Endothelial cell of umbilical vein (primary cell): ENCODE measurements around the gene MRPS34. TPM values are rescaled to one million over a fixed set of nuclear protein-coding genes. Genes with fewer than 3 reads are reported as not detected.
A peak's percentile ranks its signal among the peaks of the same experiment; 100 is the strongest.

Experiments
- BruUV-seq: library from RNA; stranded (reverse); fragments of 400-500 nt; replicated peaks from 2 replicates; lab custom pipeline; 2021; lab: Mats Ljungman, UMichigan
- CTCF ChIA-PET: fragments of 300-600, 350-600 bp; sonication (Branson Sonifier 250); formaldehyde crosslinking; loops from one replicate; lab custom pipeline; 2021; ENCODE audit warnings: antibody characterized with exemption, inconsistent platforms; lab: Charles Lee
- POLR2A ChIA-PET: fragments of 300-600, 350-600 bp; sonication (Branson Sonifier 250); formaldehyde crosslinking; loops from one replicate; lab custom pipeline; 2021; ENCODE audit warnings: antibody characterized with exemption, inconsistent platforms; lab: Charles Lee
- DNase-seq: peaks from one replicate; pipeline ENCODE4 v3.0.0-alpha.2; 2011; ENCODE audit warnings: low read depth, low spot score
- FAIRE-seq: peaks from 2 replicates; lab custom pipeline; 2011; peaks lifted over from hg19 to GRCh38; lab: Jason Lieb, UNC
- H2AFZ ChIP-seq: 2 replicates; pipeline ENCODE4 v1.6.0; 2012; ENCODE audit warnings: low read depth, low read length, control low read depth, inconsistent platforms
- H3K27ac ChIP-seq: 2 replicates; pipeline ENCODE4 v1.5.1; 2011; ENCODE audit warnings: low read depth, mild to moderate bottlenecking, control low read depth, low read length, moderate library complexity; ENCODE audit not compliant: insufficient read depth
- H3K27me3 ChIP-seq, 2 experiments: 2 replicates each; pipeline versions ENCODE4 v1.6.0 to v1.6.1; 2011; ENCODE audit warnings: low read length in 2 of 2, mixed read lengths in 1 of 2; ENCODE audit not compliant: control insufficient read depth in 2 of 2, insufficient read depth in 2 of 2
- H3K36me3 ChIP-seq, 2 experiments: 2 replicates in 1 of 2; 3 replicates in 1 of 2; pipeline ENCODE4 v1.5.1; 2011; ENCODE audit warnings: low read length in 2 of 2, mild to moderate bottlenecking in 1 of 2, moderate library complexity in 1 of 2; ENCODE audit not compliant: control insufficient read depth in 2 of 2, insufficient read depth in 2 of 2; ENCODE audit errors: extremely low read depth in 1 of 2
- H3K4me1 ChIP-seq: 3 replicates; pipeline ENCODE4 v1.5.1; 2011; ENCODE audit warnings: mild to moderate bottlenecking, low read length; ENCODE audit not compliant: control insufficient read depth, insufficient read depth; ENCODE audit errors: extremely low read depth
- H3K4me2 ChIP-seq: 2 replicates; pipeline ENCODE4 v1.6.1; 2011; ENCODE audit warnings: low read length, control low read depth, mixed read lengths; ENCODE audit not compliant: insufficient read depth
- H3K4me3 ChIP-seq, 3 experiments: fragments of 200-600 bp in 1 of 3; sonication (generic), shearing (Covaris generic) in 1 of 3; replicated peaks in 1 of 3; 2 replicates each; pipeline ENCODE4 v1.5.1; 2011 to 2016; ENCODE audit warnings: control low read depth in 3 of 3, low read length in 3 of 3, mild to moderate bottlenecking in 2 of 3, inconsistent platforms in 1 of 3, low read depth in 1 of 3, moderate library complexity in 1 of 3; ENCODE audit not compliant: insufficient read depth in 1 of 3
- H3K79me2 ChIP-seq: 2 replicates; pipeline ENCODE4 v1.6.0; 2012; ENCODE audit warnings: low read length, inconsistent platforms; ENCODE audit not compliant: control insufficient read depth, insufficient read depth
- H3K9ac ChIP-seq: replicated peaks from 2 replicates; pipeline ENCODE3; 2011; ENCODE audit warnings: low read length, control low read depth; ENCODE audit not compliant: insufficient read depth; ENCODE audit errors: extremely low read depth
- H3K9me1 ChIP-seq: replicated peaks from 3 replicates; pipeline ENCODE4 v1.6.0; 2011; ENCODE audit warnings: mild to moderate bottlenecking, low read length; ENCODE audit not compliant: control insufficient read depth, insufficient read depth; ENCODE audit errors: extremely low read depth
- H3K9me3 ChIP-seq: replicated peaks from 2 replicates; pipeline ENCODE4 v1.5.1; 2012; ENCODE audit warnings: low read length, inconsistent platforms; ENCODE audit not compliant: control insufficient read depth, insufficient read depth
- H4K20me1 ChIP-seq: replicated peaks from 2 replicates; pipeline ENCODE3; 2011; ENCODE audit warnings: mild to moderate bottlenecking, low read length; ENCODE audit not compliant: control insufficient read depth, insufficient read depth; ENCODE audit errors: extremely low read depth
- CTCF ChIP-seq, 2 donors: IDR thresholded peaks; 1 replicate in 1 of 2; 2 replicates in 1 of 2; pipeline ENCODE4 v1.5.1; 2011; ENCODE audit warnings: low read length in 2 of 2, mild to moderate bottlenecking in 2 of 2, moderate library complexity in 2 of 2, control low read depth in 1 of 2, inconsistent platforms in 1 of 2, low read depth in 1 of 2; ENCODE audit not compliant: insufficient read depth in 1 of 2; ENCODE audit errors: extremely low read depth in 1 of 2
- EZH2 ChIP-seq: IDR thresholded peaks from 2 replicates; pipeline ENCODE4 v1.6.1; 2012; ENCODE audit warnings: borderline replicate concordance, low read depth, mild to moderate bottlenecking, moderate library complexity, low read length, inconsistent platforms; ENCODE audit not compliant: severe bottlenecking
- FOS ChIP-seq: IDR thresholded peaks from 2 replicates; pipeline ENCODE4 v1.6.1; 2011; ENCODE audit warnings: mild to moderate bottlenecking, low read length, moderate library complexity, borderline replicate concordance; ENCODE audit not compliant: insufficient read depth
- GATA2 ChIP-seq: IDR thresholded peaks from 2 replicates; pipeline ENCODE4 v1.7.0; 2011; ENCODE audit warnings: low read depth, mild to moderate bottlenecking, moderate library complexity, mixed read lengths, low read length; ENCODE audit not compliant: insufficient read length, insufficient read depth
- JUN ChIP-seq: IDR thresholded peaks from 2 replicates; pipeline ENCODE4 v1.6.1; 2011; ENCODE audit warnings: borderline replicate concordance, low read depth; ENCODE audit not compliant: insufficient read length, insufficient read depth
- MAX ChIP-seq: IDR thresholded peaks from 2 replicates; pipeline ENCODE4 v1.6.1; 2011; ENCODE audit not compliant: insufficient read depth, insufficient read length
- MYC ChIP-seq: IDR thresholded peaks from one replicate; pipeline ENCODE4 v1.6.1; 2011; ENCODE audit warnings: mild to moderate bottlenecking, low read depth, low read length
- POLR2A ChIP-seq: IDR thresholded peaks from 2 replicates; pipeline ENCODE4 v1.6.1; 2012; ENCODE audit warnings: low read depth, mild to moderate bottlenecking, control low read depth, low read length
- POLR2AphosphoS5 ChIP-seq: IDR thresholded peaks from 2 replicates; pipeline ENCODE4 v1.6.1; 2012; ENCODE audit warnings: low read depth, mild to moderate bottlenecking, control low read depth, low read length, moderate library complexity; ENCODE audit not compliant: insufficient read depth
- dilution Hi-C: fragments of 300-500 bp; cut with MboI; formaldehyde crosslinking; loops from one replicate; pipeline ENCODE4 v1.15.0; 2019; ENCODE audit warnings: low sequenced_read_pairs; ENCODE audit not compliant: extremely low pct_ligation_motif_present
- intact Hi-C: fragments of 100-400 bp; cut with micrococcal nuclease; formaldehyde crosslinking; loops from one replicate; pipeline ENCODE4 v1.10.0; 2022
- polyA plus RNA-seq, 4 experiments: library from polyadenylated mRNA; depleted of rRNA in 3 of 4; stranded (reverse) in 3 of 4; unstranded in 1 of 4; fragments of >200 nt; gene quantifications; 2 replicates each; pipeline versions ENCODE4 v1.2.1 to v1.2.3, GENCODE V29; 2011 to 2012; ENCODE audit warnings: missing spikeins in 1 of 4
- total RNA-seq: library from RNA; stranded (reverse); gene quantifications from 2 replicates; pipeline ENCODE4 v1.2.3, GENCODE V29; 2021

Gene MRPS34
- total and polyA plus RNA-seq, 2 donors (not counting 3 experiments of a cell fraction or from before 2014, with no cell fraction given), result 82.1 to 102 TPM

GRCh38 chr16:1772362-1772907 is 499 bp downstream of the MRPS34 start, which contains the start of gene EME2:
Gene EME2, plus strand, starts transcription at chr16:1772810. Its CDS starts 418 bp downstream, at chr16:1773228.
- Histone ChIP-seq H4K20me1 (no peaks in the 10 kb centered on the region), H3K4me1 (peaks cover 19% of the 10 kb centered on the region), H3K9me3 (no peaks in the 10 kb centered on the region), H3K27ac (peak within 1 kb of the TSS; percentile 41), H3K27me3 (no peaks in the 10 kb centered on the region), H3K9ac (peak within 1 kb of the TSS; percentile 80), H3K4me2 (peak within 1 kb of the TSS; percentile 72), H3K4me3 (peak within 1 kb of the TSS; percentile 54 to 83 (median 76)), H3K36me3 (peaks cover 0 to 33% of the 10 kb centered on the region in 2 experiments), H3K79me2 (peaks cover 17% of the 10 kb centered on the region), H2AFZ (peak within 1 kb of the TSS; percentile 46), H3K9me1 (no peaks in the 10 kb centered on the region)
- TF ChIP-seq FOS (no peak), GATA2 (no peak), JUN (no peak), POLR2A (no peak), MYC (no peak), CTCF (IDR thresholded peaks at IDR 0.05; ENCODE audit: extremely low read depth in 1 of 2, insufficient read depth in 1 of 2, low read depth in 1 of 2, low read length in 2 of 2) (no peak), MAX (no peak), POLR2AphosphoS5 (no peak), EZH2 (no peak)
- BruUV-seq, result no TSS peak
- dilution Hi-C loops, result no loop called here
- FAIRE-seq (peak; percentile 18), DNase-seq (no peak)
- ChIA-PET CTCF (interaction anchor here (0.7 to 2.0 kb wide), 5 partner anchors 9 to 66 kb away, joined by 3 to 16 read pairs (median 4); partner anchors contain the start of genes MAPK8IP3, NUBP2 and SPSB3), POLR2A (interaction anchor here (0.7 kb wide), 1 partner anchor 10 kb away, joined by 3 read pairs; the partner anchor contains the start of genes NUBP2 and SPSB3)
- intact Hi-C loops, result no loop called here
